HCT116 (cell line): ENCODE data around the gene ABCC1.

Source experiments
- CBX3 ChIP-seq: IDR thresholded peaks from 2 replicates; pipeline ENCODE4 v1.6.1; 2012; ENCODE audit warnings: low read depth
- CEBPB ChIP-seq: IDR thresholded peaks from 2 replicates; pipeline ENCODE4 v1.6.1; 2012; ENCODE audit warnings: low read depth
- EZH2 ChIP-seq: fragments of 200-600 bp; sonication (generic); IDR thresholded peaks from 2 replicates; pipeline ENCODE4 v1.6.1; 2017; ENCODE audit warnings: antibody characterized with exemption, mixed run types
- EZH2phosphoT487 ChIP-seq: fragments of 200-600 bp; IDR thresholded peaks from 2 replicates; pipeline ENCODE4 v1.6.1; 2018; ENCODE audit warnings: antibody characterized with exemption, borderline replicate concordance
- POLR2A ChIP-seq: IDR thresholded peaks from 2 replicates; pipeline ENCODE4 v1.7.0; 2011; ENCODE audit warnings: borderline replicate concordance; ENCODE audit not compliant: insufficient read depth, insufficient read length; ENCODE audit errors: extremely low read depth
- POLR2AphosphoS5 ChIP-seq: IDR thresholded peaks from 2 replicates; pipeline ENCODE4 v1.6.1; 2011; ENCODE audit warnings: mild to moderate bottlenecking, low read depth, low read length, moderate library complexity
- SRF ChIP-seq: IDR thresholded peaks from 2 replicates; pipeline ENCODE4 v1.6.1; 2012; ENCODE audit warnings: low read depth
- TCF7L2 ChIP-seq: IDR thresholded peaks from 2 replicates; pipeline ENCODE4 v1.7.0; 2011; ENCODE audit warnings: borderline replicate concordance, inconsistent platforms; ENCODE audit not compliant: insufficient read depth, insufficient read length; ENCODE audit errors: extremely low read depth
- YY1 ChIP-seq: IDR thresholded peaks from 2 replicates; pipeline ENCODE4 v1.6.1; 2011; ENCODE audit warnings: low read length, low read depth, moderate library complexity, mild to moderate bottlenecking; ENCODE audit not compliant: insufficient replicate concordance; ENCODE audit errors: extremely low read depth
- ZFX ChIP-seq: fragments of 450-650 bp; IDR thresholded peaks from 2 replicates; pipeline ENCODE4 v1.6.1; 2017
- ZNF274 ChIP-seq: fragments of 200-500 bp; sonication (Bioruptor generic); IDR thresholded peaks from 2 replicates; pipeline ENCODE4 v1.6.1; 2014; ENCODE audit warnings: mild to moderate bottlenecking, low read depth, low read length, inconsistent platforms
- TF ChIP-seq, protein P1 (sequence below), 3 experiments: fragments of 200-600 bp in 1 of 3; sonication (generic) in 1 of 3; IDR thresholded peaks in 2 of 3; conservative IDR thresholded peaks in 1 of 3; 2 replicates each; pipeline ENCODE4 v1.5.1; 2012 to 2017; ENCODE audit warnings: low read depth in 2 of 3, low read length in 2 of 3, antibody characterized with exemption in 1 of 3, borderline replicate concordance in 1 of 3, control low read depth in 1 of 3, mild to moderate bottlenecking in 1 of 3, mixed read lengths in 1 of 3, mixed run types in 1 of 3, moderate library complexity in 1 of 3; ENCODE audit not compliant: insufficient read depth in 1 of 3

DNA sequence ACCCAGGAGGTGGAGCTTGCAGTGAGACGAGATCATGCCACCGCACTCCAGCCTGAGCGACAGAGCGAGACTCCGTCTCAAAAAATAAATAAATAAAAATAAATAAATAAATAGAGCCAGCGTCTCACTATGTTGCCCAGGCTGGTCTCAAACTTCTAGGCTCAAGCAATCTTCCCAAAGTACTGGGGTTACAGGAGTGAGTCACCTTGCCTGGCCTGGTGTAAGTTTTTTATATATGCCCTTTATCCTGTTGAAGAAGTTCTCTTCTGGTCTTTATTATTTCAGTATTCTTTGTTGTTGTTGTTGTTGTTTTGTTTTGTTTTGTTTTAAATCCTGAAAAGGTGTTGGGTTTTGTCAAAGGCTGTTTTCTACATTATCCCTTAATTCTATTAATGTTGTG, 30.1 kb upstream of the ABCC1 start:
- no peak for TF ChIP-seq ZFX
- no peak for TF ChIP-seq CBX3
- TF ChIP-seq POLR2A: no peak
- no peak for TF ChIP-seq EZH2
- TF ChIP-seq POLR2AphosphoS5: no peak
- TF ChIP-seq, protein P1, sequence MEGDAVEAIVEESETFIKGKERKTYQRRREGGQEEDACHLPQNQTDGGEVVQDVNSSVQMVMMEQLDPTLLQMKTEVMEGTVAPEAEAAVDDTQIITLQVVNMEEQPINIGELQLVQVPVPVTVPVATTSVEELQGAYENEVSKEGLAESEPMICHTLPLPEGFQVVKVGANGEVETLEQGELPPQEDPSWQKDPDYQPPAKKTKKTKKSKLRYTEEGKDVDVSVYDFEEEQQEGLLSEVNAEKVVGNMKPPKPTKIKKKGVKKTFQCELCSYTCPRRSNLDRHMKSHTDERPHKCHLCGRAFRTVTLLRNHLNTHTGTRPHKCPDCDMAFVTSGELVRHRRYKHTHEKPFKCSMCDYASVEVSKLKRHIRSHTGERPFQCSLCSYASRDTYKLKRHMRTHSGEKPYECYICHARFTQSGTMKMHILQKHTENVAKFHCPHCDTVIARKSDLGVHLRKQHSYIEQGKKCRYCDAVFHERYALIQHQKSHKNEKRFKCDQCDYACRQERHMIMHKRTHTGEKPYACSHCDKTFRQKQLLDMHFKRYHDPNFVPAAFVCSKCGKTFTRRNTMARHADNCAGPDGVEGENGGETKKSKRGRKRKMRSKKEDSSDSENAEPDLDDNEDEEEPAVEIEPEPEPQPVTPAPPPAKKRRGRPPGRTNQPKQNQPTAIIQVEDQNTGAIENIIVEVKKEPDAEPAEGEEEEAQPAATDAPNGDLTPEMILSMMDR (IDR thresholded peaks at IDR 0.05 in 2 of 3, conservative IDR thresholded peaks at IDR 0.05 in 1 of 3; ENCODE audit: borderline replicate concordance in 1 of 3, insufficient read depth in 1 of 3, low read depth in 2 of 3, low read length in 2 of 3): no peak
- TF ChIP-seq SRF: no peak
- TF ChIP-seq ZNF274: no peak
- no peak for TF ChIP-seq YY1
- no peak for TF ChIP-seq EZH2phosphoT487
- no peak for TF ChIP-seq CEBPB
- no peak for TF ChIP-seq TCF7L2
